Large intestine (tissue), 3 donors: ENCODE results near the gene PDE3A. TPM values are rescaled to one million over a fixed set of nuclear protein-coding genes. Genes with fewer than 3 reads are reported as not detected.

ENCODE experiments used
- DNase-seq, 2 donors: peaks; one replicate each; pipeline versions ENCODE4 v3.0.0 to v3.0.0-alpha.2; 2013
- H3K27ac ChIP-seq: one replicate; pipeline ENCODE4 v1.5.1; 2013; ENCODE audit warnings: low read length
- H3K27me3 ChIP-seq: 2 replicates; pipeline ENCODE4 v1.6.1; 2013; ENCODE audit warnings: low read length; ENCODE audit not compliant: control insufficient read depth, insufficient read depth
- H3K36me3 ChIP-seq: 2 replicates; pipeline ENCODE4 v1.6.1; 2013; ENCODE audit warnings: low read length; ENCODE audit not compliant: control insufficient read depth, insufficient read depth
- H3K4me1 ChIP-seq: one replicate; pipeline ENCODE4 v1.6.1; 2013; ENCODE audit warnings: low read length; ENCODE audit not compliant: control insufficient read depth, insufficient read depth
- H3K4me3 ChIP-seq: one replicate; pipeline ENCODE4 v1.5.1; 2013; ENCODE audit warnings: low read length
- H3K9me3 ChIP-seq: one replicate; pipeline ENCODE4 v1.6.1; 2013; ENCODE audit warnings: mild to moderate bottlenecking, low read depth, low read length, moderate library complexity; ENCODE audit not compliant: control insufficient read depth
- WGBS: methylation state at CpG from one replicate; pipeline ENCODE4 v1.1.5; 2013; ENCODE audit warnings: low lambda C conversion rate; ENCODE audit not compliant: insufficient coverage; 5-methylcytosine and 5-hydroxymethylcytosine counted together
- polyA plus RNA-seq: library from polyadenylated mRNA; unstranded; fragments of 120-200 nt; gene quantifications from one replicate; pipeline ENCODE4 v1.2.1, GENCODE V29; 2013

The PDE3A gene
- polyA plus RNA-seq, 1 donor, result 62.0 TPM

DNA sequence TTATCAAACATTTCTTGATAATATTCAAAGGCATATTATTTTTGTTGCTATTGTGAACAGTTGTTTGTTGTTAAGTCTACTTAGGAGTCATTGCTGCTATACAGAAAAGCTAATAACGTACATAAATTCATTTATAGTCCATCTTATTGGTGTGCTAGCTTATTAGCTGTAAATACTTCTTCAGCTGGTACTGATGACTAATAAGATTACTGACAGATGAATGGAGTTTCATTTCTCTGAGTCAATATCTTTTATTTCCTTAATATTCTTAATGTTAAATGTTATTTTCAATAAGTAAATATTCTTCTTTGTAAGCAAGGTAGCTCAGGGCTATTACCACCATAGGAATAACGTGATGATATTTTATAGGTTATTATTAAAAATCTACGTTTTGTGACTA is 187.4 kb downstream of the PDE3A start:
- peaks cover 19% of the 10 kb centered on the region for H3K9me3 ChIP-seq
- H3K36me3 ChIP-seq, result peaks cover 8% of the 10 kb centered on the region
- 100% methylated on average over 1 of the region's 3 CpGs for WGBS
- H3K4me1 ChIP-seq, result no peaks in the 10 kb centered on the region
- H3K4me3 ChIP-seq, result no peak overlapping the region
- no peaks in the 10 kb centered on the region for H3K27me3 ChIP-seq
- no peak overlapping the region for H3K27ac ChIP-seq
- no peak for DNase-seq

DNA sequence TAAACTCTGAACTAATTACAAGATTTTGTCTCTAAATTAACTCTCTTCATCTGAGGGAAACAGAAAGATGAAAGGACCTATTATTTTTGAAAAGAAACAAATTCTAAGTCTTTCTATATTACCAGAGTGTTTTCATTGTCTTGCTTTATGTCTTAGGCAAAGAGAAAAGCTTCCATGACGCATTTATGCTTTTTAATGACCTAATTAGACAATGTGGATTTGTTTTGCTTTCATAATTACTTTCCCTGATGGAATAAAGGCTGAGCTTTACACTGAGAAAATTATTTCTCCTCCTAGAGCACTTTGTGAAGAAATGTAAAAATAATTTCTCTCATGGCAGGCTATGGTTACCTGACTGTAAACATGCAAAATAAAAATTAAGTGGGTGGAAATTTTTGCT is 188.8 kb downstream of the PDE3A start:
- no peaks in the 10 kb centered on the region for H3K4me1 ChIP-seq
- H3K36me3 ChIP-seq, result peaks cover 3% of the 10 kb centered on the region
- peaks cover 10% of the 10 kb centered on the region for H3K9me3 ChIP-seq
- no peak overlapping the region for H3K4me3 ChIP-seq
- DNase-seq, result no peak
- 50% methylated on average over 1 of the region's 1 CpG for WGBS
- no peaks in the 10 kb centered on the region for H3K27me3 ChIP-seq
- no peak overlapping the region for H3K27ac ChIP-seq

DNA sequence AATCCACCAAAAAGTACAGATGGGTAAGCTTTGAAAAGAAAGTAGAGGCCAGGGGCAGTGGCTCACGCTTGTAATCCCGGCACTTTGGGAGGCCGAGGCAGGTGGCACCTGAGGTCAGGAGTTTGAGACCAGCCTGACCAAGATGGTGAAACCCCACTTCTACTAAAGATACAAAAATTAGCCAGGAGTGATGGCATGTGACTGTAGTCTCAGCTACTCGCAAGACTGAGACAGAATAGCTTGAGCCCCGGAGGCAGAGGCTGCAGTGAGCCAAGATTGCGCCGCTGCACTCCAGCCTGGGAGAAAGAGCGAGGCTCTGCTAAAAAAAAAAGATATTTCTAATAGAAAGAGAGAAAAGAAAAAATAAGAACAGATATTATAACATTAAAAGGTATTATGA is 192.6 kb downstream of the PDE3A start:
- no peak for DNase-seq
- no peak overlapping the region for H3K27ac ChIP-seq
- 100% methylated on average over 3 of the region's 8 CpGs for WGBS
- no peaks in the 10 kb centered on the region for H3K4me1 ChIP-seq
- H3K9me3 ChIP-seq, result no peaks in the 10 kb centered on the region
- no peaks in the 10 kb centered on the region for H3K27me3 ChIP-seq
- peaks cover 3% of the 10 kb centered on the region for H3K36me3 ChIP-seq
- H3K4me3 ChIP-seq, result no peak overlapping the region

DNA sequence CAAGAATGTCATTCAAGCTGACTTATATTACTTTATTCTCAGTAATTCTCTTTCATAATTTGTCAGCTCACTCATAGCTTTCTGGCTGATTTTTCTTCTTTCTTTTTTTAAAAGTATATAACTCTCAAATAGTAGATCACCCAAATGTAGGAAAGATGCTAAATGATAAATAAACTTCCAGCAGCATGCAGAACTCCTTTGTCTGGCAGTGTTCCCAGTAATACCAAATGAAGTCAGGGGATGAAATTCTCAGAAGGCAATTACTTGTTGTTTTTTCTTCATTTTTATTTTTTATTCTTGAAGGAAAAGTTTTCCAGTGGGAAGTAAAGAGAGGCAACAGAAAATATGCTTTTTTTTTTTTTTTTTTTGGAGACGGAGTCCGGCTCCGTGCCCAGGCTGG is 193.5 kb downstream of the PDE3A start:
- no peaks in the 10 kb centered on the region for H3K27me3 ChIP-seq
- H3K4me1 ChIP-seq, result no peaks in the 10 kb centered on the region
- no CpG with 5 or more reads among the region's 3 CpGs for WGBS
- H3K27ac ChIP-seq, result no peak overlapping the region
- no peak overlapping the region for H3K4me3 ChIP-seq
- H3K36me3 ChIP-seq, result peaks cover 3% of the 10 kb centered on the region
- no peaks in the 10 kb centered on the region for H3K9me3 ChIP-seq
- DNase-seq, result no peak

DNA sequence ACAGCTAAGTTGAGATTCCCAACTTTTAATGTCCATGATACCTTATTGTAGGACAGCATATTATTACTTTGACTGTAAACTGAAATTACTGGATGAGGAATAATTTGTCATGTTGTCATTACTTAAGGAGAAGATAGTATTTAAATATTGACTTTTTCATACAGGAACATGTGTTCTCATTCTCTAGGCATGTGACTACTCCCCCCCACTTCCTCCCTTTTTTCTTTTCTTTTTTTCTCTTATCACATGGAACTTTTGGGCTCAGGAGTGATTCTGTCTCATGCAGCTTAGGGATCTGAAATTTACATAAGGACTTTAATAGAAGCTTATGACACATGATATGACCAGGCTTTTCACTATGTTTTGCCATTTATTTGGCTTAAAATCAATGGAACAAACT is 199.1 kb downstream of the PDE3A start:
- H3K9me3 ChIP-seq, result no peaks in the 10 kb centered on the region

DNA sequence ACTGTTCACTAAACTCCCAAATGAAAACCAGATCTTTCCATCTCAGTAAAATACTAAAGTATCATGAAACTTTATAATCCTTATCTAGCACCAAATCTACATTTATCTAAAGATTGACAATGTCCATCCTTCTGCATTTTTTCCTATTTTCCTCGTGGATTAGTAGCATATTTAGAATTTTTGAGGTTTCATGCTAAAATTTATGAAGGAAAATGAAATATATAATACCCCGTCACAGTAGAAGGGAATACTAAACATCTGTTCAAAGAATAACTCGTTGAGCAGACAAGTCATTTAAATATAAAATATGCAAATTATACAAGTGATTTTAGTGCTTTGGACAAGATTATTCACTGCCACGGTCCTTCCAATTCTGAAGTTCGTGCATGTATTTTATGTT is 204.1 kb downstream of the PDE3A start:
- no peaks in the 10 kb centered on the region for H3K4me1 ChIP-seq
- WGBS, result 87% methylated on average over 3 of the region's 5 CpGs
- H3K4me3 ChIP-seq, result no peak overlapping the region
- H3K27ac ChIP-seq, result no peak overlapping the region
- no peaks in the 10 kb centered on the region for H3K36me3 ChIP-seq
- no peaks in the 10 kb centered on the region for H3K9me3 ChIP-seq
- no peak for DNase-seq
- H3K27me3 ChIP-seq, result no peaks in the 10 kb centered on the region

More for the DNA sequence above, 199.1 kb downstream of the PDE3A start:
- no peaks in the 10 kb centered on the region for H3K4me1 ChIP-seq
- H3K27ac ChIP-seq, result no peak overlapping the region
- no peak overlapping the region for H3K4me3 ChIP-seq
- peak in 1 of 2 donors; percentile 10 for DNase-seq
- H3K27me3 ChIP-seq, result no peaks in the 10 kb centered on the region
- H3K36me3 ChIP-seq, result no peaks in the 10 kb centered on the region

DNA sequence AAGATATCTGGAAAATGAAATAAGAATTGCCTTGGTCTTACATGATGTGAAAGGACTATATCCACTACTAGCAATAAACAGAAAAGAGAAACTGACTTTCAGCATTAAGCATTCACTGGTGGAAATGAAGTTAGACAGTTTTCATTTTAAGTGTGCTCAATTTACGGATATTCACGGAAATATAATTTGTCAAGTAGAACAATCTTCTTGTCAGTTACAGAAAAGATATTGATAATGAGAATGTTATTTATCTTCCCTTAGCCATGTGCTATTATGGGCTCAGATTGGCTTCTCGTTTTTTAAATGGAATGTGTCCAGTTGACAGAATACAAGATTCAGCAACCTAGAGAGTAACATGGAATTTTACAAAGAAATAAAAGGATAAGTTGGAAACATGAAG is 208.2 kb downstream of the PDE3A start:
- Histone ChIP-seq H3K9me3 (no peaks in the 10 kb centered on the region), H3K27ac (no peak overlapping the region), H3K27me3 (no peaks in the 10 kb centered on the region), H3K4me3 (no peak overlapping the region), H3K36me3 (no peaks in the 10 kb centered on the region), H3K4me1 (no peaks in the 10 kb centered on the region)
- 100% methylated on average over 3 of the region's 3 CpGs for WGBS
- DNase-seq, result no peak

DNA sequence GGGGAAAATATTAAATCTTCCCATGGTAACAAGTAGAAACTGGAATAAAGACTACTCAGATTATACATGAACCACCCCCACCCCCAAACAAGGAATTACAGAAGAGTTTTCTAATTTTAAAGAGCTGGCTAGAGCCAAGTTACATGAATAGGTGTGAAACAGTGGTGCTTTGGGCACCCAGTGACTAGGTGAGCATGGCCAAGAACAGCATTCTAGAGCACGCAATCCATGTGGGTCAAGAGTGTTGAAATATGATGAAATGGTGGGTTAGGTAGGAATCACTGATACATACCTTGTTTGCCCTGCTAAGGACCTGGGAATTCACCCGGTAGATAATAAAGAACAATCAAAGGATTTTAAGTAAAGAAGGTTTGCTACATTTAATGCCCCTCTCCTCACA is 208.7 kb downstream of the PDE3A start:
- H3K9me3 ChIP-seq, result no peaks in the 10 kb centered on the region
- no peaks in the 10 kb centered on the region for H3K36me3 ChIP-seq
- H3K27me3 ChIP-seq, result no peaks in the 10 kb centered on the region
- no peaks in the 10 kb centered on the region for H3K4me1 ChIP-seq
- DNase-seq, result no peak
- H3K4me3 ChIP-seq, result no peak overlapping the region
- no peak overlapping the region for H3K27ac ChIP-seq
- WGBS, result no CpG with 5 or more reads among the region's 2 CpGs

DNA sequence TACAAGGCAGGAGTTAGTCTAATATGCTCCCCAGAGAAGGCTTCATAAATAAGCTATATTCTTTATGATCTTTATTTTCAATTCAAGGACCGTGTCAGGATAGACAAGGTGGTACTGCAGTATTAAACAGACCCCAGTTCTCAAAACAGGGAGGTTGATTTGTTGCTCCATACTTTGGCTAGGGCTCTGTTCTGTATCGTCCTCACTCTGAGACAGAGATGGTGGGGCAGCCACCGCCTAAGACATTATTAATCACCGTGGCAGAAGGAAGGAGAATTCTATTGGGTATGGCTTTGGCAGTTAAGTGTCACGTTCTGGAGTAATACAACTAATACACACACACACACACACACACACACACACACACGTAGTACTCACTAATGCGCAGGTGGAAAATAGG is 209.8 kb downstream of the PDE3A start:
- WGBS, result 100% methylated on average over 1 of the region's 7 CpGs
- H3K27ac ChIP-seq, result no peak overlapping the region
- no peaks in the 10 kb centered on the region for H3K27me3 ChIP-seq
- H3K36me3 ChIP-seq, result no peaks in the 10 kb centered on the region
- no peaks in the 10 kb centered on the region for H3K4me1 ChIP-seq
- no peaks in the 10 kb centered on the region for H3K9me3 ChIP-seq
- no peak overlapping the region for H3K4me3 ChIP-seq
- no peak for DNase-seq

DNA sequence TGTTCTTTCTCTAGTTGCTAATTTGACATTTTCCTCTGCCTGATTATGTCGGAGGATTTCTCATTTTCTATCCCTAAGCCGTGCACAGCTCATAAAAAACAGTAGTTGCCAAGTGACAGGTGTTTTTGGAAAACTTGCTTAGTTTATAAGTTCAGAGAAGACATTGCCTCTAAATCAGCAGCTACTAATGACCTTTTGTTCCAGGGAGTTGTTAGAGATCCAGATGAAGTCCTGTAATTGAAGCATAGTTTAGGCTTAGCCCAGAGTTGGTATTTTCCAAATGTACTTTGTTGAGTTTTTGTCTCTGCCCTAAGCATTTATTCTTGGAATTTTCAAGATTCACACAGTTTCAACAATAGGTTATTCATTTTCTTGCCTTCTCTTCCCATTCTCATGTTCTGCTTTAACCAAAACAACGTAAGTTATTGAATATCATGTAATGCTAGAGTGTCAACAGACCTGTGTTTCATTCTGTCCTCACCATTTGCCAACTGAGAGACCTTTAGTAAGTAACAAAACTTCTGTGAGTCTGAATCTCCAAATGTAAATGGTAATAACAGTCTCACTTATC is 216.8 kb downstream of the PDE3A start:
- no CpG with 5 or more reads among the region's 3 CpGs for WGBS
- Histone ChIP-seq H3K4me3 (no peak overlapping the region), H3K27ac (no peak overlapping the region), H3K9me3 (no peaks in the 10 kb centered on the region), H3K36me3 (no peaks in the 10 kb centered on the region), H3K27me3 (no peaks in the 10 kb centered on the region), H3K4me1 (no peaks in the 10 kb centered on the region)
- DNase-seq, result no peak

DNA sequence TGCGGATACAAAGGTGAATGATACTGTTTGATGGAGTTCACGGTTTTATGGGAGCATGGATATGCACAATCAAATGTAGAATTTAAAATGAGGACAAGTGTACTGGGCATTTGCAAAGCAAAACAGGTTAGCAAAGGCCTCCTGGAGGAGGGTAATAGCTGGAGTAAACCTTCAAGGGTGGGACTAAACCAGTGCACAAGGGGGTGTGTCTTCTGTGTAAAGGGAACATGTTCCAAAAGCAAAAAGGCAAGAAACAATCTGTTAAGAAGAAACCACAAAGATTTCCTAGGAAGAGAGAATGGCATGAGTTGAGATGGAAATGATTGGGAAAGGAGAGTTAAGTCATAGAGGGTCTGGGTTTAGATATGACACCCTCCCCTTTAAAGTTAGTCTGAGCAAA is 217.6 kb downstream of the PDE3A start:
- 100% methylated on average over 1 of the region's 2 CpGs for WGBS
- H3K4me3 ChIP-seq, result no peak overlapping the region
- H3K4me1 ChIP-seq, result no peaks in the 10 kb centered on the region
- DNase-seq, result no peak
- no peaks in the 10 kb centered on the region for H3K27me3 ChIP-seq
- H3K27ac ChIP-seq, result no peak overlapping the region
- H3K9me3 ChIP-seq, result no peaks in the 10 kb centered on the region
- no peaks in the 10 kb centered on the region for H3K36me3 ChIP-seq
